ENCODE results near the gene KCNJ13. TPM values are rescaled to one million over a fixed set of nuclear protein-coding genes. Genes with fewer than 3 reads are reported as not detected.

Gene KCNJ13
- total RNA-seq = not detected in 2 replicates

DNA sequence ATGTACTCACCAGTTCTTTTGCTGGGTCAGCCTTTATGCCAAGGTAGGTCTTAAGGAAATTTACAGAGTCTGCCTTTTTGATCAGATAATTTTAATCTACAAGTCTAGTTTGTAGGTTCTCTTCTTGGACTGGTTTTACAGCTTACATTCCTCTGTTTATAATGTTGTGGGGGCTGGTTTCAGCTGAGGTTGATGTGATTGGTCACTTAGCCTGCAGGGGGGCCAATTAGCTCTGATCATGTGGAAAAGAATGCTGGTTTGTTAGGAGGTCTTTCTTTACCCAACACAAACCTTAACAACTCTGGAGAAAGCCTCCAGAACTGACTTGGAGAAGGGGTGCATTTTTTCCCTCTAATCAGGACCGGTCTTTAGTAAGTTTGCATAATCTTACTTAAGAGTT is at the start of gene KCNJ13:
Gene KCNJ13, minus strand, starts transcription at position 131 of the 400 bp plus-strand sequence. CDS start 5,203 bp downstream, outside the sequence.

Small RNAs within 50 kb of the gene (small RNA-seq; reads per million reads assigned to genes)
- not detected for gene RNU6-107P

Other genes with a start within 250 kb of the KCNJ13 start
- gene CHRNG, start 236.9 kb downstream of the KCNJ13 start, total RNA-seq = not detected in 2 replicates
- gene TIGD1, start 226.0 kb downstream of the KCNJ13 start, total RNA-seq = 4.6 and 6.0 TPM in 2 replicates
- 97.3 and 100 TPM in 2 replicates for gene EIF4E2, start 225.9 kb downstream of the KCNJ13 start, total RNA-seq
- gene EFHD1, start 143.0 kb downstream of the KCNJ13 start, total RNA-seq = under 0.01 and 0.19 TPM in 2 replicates
- 43.4 and 53.1 TPM in 2 replicates for gene GIGYF2, start 79.2 kb downstream of the KCNJ13 start, total RNA-seq
- gene SNORC, start 93.7 kb upstream of the KCNJ13 start, total RNA-seq = 0.65 and 1.3 TPM in 2 replicates
- gene NGEF, start 236.7 kb upstream of the KCNJ13 start, total RNA-seq = 0.10 TPM in 1 of 2 replicates, not detected in the other

All from vein endothelial cell (primary cell).